HG02642 (cell line): ENCODE measurements around the gene RYR3.
"Not testable (repeated sequence)": the region's sequence is repeated elsewhere in the genome, so short reads cannot be mapped to it uniquely, and the experiment has no call there.

Experiments used
- ATAC-seq: cut with Tn5 transposase; IDR thresholded peaks from one replicate; pipeline ENCODE4 v1.9.1; 2021; ENCODE audit warnings: mild to moderate bottlenecking; ENCODE audit not compliant: unreplicated experiment, poor library complexity

Gene RYR3

DNA sequence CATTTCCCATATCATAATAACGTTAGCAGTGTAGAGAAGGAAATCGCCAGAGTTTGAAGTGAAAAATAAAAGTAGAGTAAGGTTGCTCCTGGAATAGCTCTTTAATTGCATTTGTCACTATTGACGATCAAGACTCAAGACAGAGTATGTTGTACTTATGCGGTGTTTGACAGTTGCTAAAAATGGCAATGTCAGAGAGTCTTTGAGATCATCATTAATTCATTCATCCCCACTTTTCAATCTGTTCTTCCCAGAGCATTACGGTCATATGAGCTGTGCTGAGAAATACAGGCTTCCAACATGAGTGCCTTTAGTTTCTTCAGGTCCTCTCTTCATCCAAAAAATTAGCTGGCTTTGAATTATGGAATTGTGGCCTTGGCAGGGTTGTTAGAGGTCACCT, 483.7 kb downstream of the RYR3 start:
- no peak for ATAC-seq

DNA sequence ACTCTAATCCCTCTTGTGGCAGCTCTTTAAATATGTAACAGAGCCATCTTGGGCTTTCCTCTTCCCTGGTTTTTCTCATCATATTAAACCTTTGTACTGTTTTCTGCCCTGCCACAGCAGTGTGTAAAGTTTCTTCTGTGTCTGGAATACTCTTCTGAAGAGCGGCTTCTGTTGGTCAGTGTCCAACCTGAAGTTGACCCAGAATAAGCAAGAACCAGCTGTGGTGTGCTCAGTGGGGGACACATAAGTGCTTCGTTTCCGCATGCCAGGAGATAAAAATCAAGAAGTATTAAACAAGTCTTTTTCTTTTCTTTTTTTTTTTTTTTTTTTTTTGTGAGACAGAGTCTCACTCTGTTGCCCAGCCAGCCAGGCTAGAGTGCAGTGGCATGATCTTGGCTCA, 484.3 kb downstream of the RYR3 start:
- ATAC-seq = no peak

DNA sequence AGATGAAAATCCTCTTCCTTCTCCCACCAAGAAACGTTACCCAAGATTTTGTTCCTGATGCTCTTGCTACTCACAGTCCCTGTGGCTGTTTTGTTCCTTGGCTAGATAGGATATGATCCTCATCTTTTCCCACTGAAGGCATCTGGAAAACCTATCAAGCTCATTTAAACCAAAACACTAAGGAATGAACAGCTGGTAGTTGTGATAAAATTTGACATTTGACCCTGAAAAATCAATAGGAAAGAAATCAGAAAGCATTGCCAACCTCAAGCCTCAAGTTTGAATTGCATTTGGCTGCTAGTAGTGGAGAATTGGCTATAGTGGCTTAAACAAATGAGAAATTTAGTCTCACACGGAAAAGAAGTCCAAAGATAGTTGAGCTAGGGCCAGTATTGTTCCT, 486.9 kb downstream of the RYR3 start:
- ATAC-seq = no peak

DNA sequence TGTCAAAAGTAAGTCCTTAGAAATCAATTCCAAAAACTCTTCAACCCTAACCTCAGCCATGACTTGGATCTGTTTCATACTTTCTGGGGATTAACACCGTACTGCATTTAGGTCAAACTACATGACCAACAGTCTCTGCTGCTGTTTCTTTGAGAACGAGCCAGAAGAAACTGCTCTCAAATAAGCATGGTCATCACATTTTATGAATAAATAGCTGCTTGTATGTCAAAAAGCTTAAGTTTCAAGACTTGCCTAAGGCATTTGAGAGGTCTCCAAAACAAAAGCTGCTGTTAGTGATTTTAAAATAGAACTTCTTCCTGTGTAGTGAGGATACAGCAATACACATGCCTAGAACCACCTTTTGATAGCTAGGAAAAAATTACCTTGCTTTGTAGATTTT, 491.2 kb downstream of the RYR3 start:
- ATAC-seq = no peak

DNA sequence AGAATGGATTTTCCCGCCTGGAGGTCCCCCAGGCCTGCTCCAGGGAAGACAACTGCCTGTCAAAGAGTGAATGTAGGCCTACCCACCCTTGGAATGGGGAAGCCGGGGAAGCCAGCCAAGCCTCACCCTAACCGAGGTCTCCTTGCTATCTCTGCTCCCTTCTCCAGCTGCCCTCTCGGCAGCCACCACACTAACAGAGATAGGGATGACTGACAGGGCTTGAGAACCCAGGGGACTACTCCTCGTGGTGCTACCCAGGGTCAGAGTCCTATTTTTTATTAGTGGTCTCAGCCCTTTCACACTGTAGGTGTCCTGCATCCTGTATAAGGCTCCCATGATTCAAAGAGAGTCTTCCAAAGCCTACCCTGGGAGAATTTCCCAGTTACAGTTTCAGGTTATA, 496.9 kb downstream of the RYR3 start:
- ATAC-seq = no peak

DNA sequence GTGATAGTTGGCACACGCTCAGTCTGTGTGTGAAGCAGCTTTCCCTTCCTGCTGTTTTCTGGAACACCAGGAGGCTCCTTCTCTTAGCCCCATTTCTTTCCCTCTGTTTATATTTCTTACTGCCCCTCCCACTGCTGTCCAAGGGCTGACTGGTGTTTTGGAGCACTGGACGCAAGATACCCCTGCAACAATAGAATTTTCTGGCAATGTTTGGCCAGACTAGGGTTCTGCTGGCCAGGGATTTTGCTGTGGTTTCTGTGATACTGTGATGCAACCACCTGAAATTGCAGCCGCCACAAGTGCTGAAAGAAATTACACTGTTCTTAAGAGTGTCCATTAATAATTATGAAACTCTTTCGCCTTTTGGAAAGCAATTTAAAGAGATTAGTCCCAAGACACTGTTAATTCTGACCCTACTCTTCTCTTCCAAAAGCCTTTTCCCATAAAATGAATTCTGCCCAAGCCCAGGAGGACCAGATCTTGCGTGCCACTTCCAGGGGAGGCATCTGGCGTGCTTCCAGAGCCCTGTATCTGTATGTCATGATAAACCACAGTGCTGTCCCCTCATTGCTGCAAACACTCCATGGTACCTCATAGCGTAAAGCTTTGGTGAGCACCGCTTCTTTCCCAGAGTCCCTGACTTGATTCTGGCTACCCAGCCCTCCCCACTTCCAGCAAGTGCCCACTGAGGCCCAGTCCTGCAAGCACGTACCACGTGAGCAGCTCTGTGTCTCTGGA, 498.1 kb downstream of the RYR3 start:
- ATAC-seq = no peak

DNA sequence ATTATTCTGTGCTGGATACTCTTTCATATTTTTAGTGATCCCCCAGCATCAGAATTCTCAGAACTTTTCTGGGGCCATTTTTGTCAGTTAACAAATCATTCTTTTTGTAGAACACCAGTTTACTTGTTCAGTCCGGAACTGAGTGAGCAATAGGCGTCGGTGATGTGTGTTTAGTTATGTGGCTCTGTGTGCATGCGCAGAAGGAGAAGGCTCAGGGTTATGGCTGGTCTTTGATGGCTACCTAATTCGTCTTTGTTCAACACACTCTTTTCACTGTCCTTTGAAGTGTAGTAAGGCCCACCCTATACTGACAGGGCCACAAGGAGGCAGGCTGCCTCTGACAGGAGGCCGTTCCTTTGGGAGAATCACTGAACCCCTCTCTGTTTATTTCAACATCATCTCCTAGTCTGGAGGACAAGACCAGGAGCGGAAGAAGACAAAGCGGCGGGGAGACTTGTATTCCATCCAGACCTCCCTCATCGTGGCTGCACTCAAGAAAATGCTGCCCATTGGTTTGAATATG, 499.4 kb downstream of the RYR3 start:
- ATAC-seq = no peak

DNA sequence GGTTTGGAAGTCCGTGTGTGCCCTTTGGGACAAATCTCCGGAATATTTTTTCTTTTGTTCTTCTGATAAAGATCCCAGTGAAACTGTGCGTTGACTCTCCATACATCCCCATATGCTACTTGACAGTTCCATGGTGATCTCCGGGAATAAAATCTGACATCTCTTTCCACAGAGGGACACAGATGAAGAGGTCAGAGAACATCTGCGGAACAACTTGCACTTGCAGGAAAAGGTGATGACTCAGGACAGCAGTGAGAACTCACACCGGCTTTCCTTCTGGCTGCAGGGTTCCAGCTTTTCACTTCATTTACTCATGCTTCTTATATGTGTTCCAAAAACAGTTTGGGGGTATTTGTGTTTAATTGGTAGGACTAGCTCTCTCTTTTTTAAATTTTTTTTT, 500.0 kb downstream of the RYR3 start:
- ATAC-seq = no peak

DNA sequence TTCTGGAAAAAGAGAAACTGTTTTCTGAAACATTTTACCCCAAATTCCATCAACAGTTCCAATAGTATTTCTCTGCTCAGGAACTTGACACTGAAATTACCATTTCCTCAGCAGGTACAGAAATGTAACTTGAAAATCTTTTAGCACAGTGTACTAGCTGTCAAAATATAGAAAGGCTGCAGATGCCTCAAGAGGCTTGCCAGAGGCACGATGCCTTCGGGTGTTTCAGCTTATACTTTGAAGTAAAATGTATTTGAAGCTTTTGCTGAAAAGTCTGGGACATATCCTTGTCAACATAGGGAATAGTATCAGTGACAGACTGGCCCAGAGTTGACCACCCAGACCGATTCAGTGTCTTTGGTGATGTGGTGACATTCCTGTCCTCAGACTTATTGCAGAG, 503.1 kb downstream of the RYR3 start:
- ATAC-seq = no peak

DNA sequence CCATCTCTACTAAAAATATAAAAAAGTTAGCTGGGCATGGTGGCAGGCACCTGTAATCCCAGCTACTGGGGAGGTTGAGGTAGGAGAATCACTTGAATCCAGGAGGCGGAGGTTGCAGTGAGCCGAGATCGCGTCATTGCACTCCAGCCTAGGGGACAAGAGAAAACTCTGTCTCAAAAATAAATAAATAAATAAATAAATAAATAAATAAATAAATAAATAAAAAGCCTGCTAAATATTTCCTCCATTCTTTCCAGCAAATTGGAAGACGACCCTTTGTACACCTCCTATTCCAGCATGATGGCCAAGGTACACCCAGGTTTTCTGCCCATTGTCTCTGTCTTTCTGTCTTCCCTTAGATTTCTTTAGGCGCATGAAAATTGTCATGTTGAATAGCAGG, 508.7 kb downstream of the RYR3 start:
- ATAC-seq = not testable (repeated sequence)

DNA sequence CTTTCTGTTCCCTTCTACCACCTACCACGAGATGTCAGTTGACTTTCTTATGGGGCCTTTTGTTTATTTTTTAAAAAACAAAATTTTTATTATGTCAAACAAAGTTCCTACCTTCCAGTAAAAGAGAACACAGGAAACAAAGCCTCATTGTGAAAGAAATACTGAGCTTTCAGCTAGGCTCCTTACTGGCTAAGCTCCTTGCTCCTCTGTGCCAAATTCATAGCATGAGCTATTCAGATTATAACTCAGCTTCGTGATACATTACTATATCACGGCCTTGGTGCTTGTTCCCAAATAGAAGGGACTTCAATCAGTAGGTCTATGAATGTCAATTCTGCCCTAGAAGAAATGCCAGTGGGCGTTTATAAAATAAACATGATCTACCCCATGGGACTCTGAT, 511.7 kb downstream of the RYR3 start:
- no peak for ATAC-seq

DNA sequence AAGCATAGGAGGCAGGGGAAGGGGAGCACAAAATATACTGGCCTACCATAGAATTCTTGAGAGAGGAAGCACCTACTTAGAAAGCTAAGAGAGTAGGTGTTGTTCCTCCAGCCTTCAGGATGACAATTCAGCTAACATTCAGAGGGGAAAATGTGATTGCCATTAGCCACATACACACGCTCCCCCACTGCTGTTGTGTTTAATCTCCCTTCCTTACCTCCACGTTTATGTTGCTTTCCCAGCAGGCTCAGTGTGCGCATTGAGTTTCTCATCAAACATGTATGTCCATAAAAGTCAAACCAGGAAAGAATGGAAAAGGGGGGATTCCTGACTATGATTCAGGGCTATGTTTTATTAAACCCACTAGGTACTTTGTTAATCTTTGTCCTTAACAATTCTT, 512.4 kb downstream of the RYR3 start:
- no peak for ATAC-seq

DNA sequence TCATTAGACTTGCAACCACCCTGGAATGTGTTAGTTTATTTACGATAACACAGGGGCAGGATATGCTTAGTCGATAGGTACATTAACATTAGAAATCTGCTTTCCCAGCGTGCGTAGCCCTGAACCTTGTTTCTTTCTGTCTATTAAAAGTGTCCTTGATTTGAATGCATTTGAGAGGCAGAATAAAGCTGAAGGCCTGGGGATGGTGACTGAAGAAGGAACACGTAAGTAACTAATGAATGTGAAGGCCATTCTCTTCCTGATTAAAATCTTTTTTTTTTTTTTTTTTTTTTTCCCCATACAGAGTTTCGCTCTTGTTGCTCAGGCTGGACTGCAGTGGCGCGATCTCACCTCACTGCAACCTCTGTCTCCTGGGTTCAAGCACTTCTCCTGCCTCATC, 514.7 kb downstream of the RYR3 start:
- ATAC-seq = no peak

DNA sequence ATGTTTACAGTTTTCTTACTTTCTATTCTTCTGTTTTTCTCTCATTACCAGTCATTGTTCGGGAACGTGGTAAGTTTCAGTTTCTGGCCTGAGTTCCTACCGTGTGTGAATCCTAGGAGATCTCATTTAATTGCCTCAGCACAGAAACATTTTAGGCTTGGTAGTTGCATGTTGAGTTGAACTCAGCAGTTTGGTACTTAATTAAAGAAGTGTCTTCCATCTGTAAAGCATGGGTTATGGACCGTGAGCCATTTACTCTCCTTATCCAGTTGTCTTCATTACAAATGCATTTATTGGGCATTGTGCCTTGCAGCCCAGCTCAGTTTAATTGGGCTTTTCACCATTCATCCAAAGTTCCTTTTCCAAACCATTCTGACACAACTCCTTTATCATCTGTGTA, 515.4 kb downstream of the RYR3 start:
- ATAC-seq = no peak

DNA sequence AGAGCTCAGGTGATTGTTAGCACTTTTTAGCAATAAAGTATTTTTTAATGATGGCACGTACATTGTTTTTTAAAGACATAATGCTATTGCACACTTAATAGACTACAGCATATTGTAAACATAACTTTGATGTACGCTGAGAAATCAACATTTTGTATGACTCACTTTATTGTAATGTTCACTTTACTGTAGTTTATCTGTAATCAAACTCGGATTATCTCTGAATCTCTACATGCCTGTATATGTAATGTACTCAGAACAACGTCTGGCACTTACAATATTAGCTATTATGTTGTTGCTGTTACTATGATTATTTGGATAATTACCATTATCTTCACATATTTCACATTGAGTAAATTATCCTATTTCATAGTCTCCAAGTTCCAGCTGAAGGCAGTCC, 519.6 kb downstream of the RYR3 start:
- ATAC-seq = no peak

DNA sequence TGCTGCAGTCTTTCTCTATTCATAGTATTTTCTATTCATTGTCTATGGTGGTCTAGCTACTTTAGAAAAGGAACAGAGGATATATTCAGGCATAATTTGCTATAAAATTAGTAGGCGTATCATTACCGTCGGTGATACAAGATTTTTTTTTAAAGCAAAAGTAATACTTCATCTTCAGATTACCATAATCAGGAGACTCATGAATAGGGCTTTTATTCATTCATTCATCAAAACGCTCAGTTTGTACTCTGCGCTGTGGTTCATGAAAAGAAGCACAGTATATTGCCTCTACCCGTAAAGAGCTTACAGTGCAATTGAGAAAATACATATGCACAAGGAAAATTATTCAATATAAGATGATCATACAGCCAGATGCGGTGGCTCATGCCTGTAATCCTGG, 520.9 kb downstream of the RYR3 start:
- ATAC-seq = no peak

DNA sequence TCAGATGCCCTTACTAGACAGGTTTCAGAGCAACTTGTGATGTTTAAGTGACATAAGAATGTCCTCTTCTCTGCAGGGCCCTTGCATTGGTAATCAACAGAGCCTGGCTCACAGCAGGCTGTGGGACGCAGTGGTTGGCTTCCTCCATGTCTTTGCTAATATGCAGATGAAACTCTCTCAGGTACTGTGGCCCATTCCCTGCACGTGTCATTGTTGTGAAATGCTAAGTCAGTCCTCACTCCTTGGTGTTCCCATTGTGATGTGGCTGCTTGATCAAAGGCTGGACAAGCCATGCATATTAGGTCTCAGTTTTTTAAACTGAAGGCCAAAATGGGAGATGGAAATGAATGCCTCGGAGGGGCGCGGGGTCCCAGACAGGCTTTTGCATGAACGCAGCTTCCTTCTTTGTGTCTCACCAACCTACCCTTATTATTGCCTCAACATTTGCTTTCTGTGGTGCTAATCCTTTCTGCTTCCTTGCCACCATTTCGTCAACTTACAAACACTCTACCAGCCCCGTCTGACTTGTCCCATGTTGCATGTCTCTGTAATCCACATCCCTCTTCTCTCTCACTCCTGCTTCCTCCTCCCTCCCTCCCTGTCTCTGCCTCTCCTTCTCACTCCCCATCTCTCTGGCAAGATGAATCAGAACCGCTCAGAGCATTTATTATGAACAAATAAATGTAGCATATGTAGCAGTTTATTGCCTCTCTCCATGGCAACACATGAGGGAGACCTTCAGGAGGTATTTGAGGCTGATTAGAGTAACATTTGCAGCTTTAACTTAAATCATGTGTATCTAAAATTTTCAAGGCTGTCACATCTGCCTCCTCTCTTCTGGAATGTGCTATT, 524.4 kb downstream of the RYR3 start:
- ATAC-seq = no peak

DNA sequence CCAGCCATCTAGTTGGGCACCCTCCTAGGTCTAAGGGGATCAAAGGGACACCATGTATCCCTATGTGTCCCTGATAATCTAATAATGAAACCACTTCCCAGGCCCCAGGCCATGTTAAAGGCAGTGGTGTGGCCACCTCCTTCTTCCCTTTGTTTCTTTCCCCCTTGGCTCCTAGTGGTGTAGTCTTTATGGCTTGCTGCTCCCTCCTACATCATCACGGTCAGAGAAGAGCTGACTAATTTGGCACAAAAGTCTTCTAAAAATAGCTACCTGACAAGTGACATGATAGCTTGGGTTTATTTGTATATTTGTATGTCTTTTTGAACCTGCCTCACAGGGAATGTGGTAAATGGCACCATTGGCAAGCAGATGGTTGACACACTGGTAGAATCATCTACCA, 526.5 kb downstream of the RYR3 start:
- no peak for ATAC-seq

DNA sequence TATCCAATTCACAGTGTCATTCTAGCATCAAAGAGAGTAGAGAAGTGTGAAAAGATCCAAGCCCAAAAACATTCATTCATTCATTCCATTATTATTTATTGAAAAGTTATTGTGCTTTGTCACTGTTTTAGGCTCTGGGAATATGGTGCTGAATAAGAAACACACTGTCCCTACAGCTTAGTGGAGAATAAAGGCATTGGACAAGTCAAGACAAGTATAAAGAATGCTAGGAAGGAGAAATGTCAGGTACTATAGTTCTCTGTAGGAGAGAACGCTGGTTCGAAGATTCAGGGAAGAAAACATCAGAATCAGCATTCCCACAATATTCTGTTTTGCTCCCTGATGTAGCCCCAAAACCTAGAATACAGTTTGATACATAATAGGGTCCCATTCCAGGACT, 528.8 kb downstream of the RYR3 start:
- no peak for ATAC-seq

DNA sequence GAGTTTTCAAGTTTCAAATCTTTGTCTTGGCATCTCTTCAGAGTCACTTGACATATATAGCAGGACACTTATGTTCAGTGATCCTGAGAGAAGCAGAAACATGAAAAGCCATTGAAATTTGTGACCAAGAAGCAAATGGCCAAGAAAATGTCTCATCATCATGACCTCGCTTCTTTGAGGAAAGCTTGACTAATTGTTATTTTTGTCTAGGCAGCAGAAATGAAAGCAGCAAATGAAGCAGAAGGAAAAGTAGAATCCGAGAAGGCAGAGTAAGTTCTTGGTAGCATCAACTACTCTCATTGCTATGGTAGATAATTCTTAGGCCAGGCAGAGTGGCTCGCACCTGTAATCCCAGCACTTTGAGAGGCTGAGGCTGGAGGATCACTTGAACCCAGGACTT, 529.8 kb downstream of the RYR3 start:
- ATAC-seq = no peak

DNA sequence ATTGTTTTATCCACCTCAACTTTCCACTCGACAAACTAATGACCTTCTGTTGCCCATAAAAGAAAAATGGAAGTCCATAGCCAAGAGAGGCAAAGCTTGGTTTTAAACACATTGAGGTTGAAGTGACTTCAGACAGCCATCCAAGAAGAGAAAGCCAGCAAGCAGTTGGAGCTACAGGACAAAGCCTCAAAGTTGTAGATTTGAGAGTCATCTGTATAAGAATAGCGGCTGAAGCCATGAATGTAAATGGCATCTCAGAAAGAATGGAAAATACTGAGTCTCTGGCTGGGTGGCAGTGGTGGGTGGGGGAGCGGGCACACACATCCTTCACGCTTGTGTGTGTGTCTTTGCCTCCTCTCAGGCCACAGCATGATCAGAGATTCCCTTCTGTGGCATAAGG, 533.4 kb downstream of the RYR3 start:
- ATAC-seq = no peak

DNA sequence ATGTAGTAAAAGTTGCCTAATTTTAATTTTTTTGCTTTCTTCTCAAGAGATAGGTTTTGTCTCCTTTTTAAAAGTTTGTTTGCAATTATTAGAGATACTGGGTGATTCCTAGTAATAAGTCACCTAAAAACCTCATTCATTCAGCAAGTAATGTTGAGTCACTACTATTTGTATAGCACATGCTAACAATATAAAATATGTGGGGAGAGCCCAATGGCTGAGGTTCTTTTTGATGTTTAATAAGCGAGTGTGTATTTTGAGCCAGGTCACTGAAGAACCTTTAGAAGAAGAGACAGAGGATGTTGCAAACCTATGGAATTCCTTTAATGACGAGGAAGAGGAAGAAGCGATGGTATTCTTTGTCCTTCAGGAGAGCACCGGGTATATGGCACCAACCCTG, 533.8 kb downstream of the RYR3 start:
- no peak for ATAC-seq
